ENCODE data around the gene CCDC85B.
"Not testable (repeated sequence)": the region's sequence is repeated elsewhere in the genome, so short reads cannot be mapped to it uniquely, and the experiment has no call there.

The CCDC85B gene

DNA sequence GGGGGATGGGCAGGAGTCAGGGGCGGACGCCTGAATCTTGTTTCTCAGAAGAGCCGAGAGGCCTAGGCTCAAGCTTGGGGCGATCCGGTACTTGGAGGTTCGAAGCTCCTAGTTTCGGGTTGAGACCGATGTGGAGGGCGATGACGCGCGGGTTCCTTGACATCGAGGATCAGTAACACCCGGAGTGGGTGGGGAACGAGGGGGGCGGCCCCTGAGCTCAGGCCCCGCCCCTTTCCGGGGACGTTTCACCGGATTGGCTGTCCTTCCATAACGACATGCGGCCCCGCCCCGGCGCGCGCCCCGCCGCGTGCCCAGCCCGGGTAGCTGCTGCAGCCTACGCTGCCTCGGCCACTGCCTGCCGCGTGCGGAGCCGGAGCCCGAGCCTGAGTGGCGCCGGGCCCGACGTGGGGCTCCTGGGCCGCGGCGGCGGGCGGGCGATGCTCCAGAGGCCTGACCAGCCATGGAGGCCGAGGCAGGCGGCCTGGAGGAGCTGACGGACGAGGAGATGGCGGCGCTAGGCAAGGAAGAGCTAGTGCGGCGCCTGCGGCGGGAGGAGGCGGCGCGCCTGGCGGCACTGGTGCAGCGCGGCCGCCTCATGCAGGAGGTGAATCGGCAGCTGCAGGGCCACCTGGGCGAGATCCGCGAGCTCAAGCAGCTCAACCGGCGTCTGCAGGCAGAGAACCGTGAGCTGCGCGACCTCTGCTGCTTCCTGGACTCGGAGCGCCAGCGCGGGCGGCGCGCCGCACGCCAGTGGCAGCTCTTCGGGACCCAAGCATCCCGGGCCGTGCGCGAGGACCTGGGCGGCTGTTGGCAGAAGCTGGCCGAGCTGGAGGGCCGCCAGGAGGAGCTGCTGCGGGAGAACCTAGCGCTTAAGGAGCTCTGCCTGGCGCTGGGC, at the start of gene CCDC85B:
Gene CCDC85B (plus strand): TSS at position 350 of the 895 bp plus-strand sequence. CDS start 111 bp downstream, at position 461.
- peak; percentile 92 for DNase-seq (ENCODE audit: low read depth, low spot score)

DNA sequence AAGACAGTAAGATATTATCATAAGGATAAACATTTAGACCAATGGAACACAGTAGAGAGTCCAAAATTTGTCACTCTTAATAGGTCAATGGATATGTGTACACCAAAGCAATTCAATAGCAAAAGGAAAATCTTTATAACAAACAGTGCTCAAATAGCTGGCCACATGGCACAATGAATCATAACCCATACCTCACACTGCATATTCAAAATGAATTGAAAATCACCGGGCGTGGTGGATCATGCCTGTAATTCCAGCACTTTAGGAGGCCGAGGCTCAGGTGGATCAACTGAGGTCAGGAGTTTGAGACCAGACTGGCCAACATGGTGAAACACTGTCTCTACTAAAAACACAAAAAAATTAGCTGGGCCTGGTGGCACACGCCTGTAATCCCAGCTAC, 48.3 kb upstream of the CCDC85B start:
- DNase-seq (ENCODE audit: low read depth, low spot score): no peak

DNA sequence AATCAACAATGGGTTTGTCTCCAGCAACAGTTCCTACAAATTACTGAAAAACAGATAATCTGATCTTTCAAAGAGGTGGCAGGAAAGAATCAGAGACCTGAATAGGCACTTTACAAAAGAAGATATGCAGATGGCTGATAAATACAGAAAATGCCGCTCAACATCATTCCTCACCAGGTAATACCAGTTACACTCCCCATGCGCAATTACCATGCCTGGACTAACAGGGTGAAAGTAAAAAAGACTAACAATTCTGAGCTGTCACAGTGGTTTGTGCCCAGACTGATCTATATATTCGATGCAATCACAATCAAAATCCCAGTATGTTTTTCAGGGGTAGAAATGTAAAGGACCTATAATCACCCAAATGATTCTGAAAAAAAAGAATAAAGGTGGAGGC, 46.7 kb upstream of the CCDC85B start:
- DNase-seq (ENCODE audit: low read depth, low spot score): no peak

DNA sequence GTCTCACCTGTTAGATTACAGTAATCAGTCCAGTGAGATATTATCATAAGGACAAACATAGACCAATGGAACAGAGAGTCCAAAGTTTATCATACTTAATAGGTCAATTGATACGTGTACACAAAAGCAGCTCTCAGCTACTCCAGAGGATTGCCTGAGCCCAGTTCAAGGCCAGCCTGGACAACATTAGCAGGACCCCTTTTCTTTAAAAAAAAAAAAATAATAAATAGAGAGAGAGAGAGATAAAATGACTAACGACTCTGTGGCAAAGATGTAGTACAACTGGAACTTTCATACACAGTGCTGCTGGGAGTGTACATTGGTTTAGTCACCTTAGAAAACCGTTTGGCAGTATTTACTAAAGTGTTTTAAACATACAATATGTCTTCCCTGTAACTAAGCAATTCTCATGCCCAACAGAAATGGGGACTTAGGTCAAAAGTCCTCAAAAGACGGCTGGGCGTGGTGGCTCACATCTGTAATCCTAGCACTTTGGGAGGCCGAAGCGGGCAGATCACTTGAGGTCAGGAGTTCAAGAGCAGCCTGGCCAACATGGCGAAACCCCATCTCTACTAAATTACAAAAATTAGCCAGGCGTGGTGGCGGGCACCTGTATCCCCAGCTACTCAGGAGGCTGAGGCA, 46.1 kb upstream of the CCDC85B start:
- no peak for DNase-seq (ENCODE audit: low read depth, low spot score)

DNA sequence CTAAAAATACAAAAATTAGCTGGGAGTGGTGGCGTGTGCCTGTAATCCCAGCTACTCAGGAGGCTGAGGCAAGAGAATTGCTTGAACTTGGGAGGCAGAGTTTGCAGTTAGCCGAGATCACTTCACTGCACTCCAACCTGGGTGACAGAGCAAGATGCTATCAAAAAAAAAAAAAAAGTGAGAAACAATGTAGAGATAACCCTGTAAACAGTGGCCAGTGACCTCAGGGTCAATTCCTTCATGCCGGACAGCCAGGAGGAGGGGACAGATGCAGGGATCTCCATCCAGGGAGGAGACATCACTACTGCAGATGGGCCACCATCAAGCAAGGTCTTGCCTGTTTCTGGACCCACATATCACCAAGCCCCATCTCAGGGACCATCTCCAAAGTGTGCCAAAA, 42.7 kb upstream of the CCDC85B start:
- DNase-seq (ENCODE audit: low read depth, low spot score): no peak

DNA sequence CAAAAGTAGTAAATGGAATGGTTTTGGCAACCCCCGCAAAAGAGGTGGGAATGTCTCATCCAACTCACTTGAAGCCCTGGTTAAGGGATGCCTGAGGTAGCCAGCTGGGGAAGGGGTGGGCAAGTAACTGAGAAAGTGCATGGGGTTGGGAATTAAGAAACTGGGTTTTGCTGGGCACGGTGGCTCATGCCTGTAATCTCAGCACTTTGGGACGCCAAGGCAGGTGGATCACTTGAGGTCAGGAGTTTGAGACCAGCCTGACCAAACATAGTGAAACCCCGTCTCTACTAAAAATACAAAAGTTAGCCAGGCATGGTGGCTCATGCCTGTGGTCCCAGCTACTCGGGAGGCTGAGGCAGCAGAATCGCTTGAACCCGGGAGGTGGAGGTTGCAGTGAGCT, 41.8 kb upstream of the CCDC85B start:
- DNase-seq (ENCODE audit: low read depth, low spot score): not testable (repeated sequence)

DNA sequence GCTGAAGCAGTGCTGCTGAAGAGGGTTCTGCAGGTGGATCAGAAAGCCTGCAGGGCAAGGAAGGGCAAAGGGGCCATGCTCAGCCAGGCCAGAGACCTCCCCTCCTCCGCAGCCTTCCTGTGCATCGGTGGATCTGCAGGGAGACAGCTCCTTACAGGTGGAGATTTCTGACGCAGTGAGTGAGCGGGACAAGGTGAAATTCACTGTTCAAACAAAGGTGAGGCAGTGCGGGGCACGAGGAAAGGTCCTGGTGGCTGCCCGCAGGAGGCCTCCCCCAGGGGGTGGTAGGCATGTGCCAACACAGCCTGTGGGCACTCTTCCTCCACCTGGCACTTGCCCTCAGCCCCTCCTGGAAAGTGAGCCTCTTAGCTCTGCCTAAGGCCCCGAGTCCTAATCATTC, 41.1 kb upstream of the CCDC85B start:
- no peak for DNase-seq (ENCODE audit: low read depth, low spot score)

DNA sequence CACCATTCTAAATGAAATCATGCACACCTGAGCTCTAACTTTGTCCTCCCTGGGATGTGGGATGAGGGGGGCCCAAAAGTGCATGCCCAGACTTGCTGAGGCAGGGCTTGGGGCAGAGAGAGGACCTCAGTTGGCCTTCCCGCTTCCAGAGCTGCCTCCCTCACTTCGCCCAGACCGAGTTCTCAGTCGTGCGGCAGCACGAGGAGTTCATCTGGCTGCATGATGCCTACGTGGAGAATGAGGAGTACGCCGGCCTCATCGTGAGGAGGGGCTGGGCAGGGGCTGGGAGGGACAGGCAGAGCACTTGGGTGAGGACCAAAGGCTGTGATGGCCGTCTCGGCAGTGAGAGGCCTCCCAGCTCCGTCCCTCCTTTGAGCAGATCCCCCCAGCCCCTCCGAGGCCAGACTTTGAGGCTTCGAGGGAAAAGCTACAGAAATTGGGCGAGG, 40.7 kb upstream of the CCDC85B start:
- no peak for DNase-seq (ENCODE audit: low read depth, low spot score)

DNA sequence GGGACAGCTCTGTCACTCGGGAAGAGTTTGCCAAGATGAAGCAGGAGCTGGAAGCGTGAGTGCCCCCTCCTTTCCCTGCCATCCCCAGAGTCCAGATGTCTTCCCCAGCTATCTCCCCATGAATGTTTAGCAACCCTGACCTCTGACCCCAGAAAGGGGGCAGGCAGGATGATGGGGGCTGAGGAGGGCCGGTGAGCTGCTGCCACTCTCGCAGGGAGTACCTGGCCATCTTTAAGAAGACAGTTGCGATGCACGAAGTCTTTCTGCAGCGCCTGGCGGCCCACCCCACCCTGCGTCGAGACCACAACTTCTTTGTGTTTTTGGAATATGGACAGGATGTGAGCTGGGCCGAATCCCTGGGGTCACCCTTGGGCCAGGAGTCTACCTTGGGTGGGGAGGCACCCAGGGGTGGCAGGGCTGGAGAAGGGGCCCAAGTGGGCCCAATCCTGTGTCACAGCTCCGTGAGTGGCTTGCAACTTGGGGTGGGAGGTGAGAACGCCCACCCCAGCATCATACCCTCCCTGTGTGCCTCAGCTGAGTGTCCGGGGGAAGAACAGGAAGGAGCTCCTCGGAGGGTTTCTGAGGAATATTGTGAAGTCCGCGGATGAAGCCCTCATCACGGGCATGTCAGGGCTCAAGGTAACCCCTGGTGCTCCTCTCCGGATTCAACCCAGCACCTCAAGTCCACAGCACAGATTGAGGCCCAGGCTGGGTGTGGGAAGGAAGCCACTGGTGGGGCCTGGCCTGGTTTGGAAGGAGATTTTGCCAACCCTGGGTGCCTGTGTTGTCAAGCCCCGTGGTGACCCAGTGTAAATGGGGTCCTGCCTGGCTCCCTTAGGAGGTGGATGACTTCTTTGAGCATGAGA, 40.0 kb upstream of the CCDC85B start:
- DNase-seq (ENCODE audit: low read depth, low spot score): no peak

DNA sequence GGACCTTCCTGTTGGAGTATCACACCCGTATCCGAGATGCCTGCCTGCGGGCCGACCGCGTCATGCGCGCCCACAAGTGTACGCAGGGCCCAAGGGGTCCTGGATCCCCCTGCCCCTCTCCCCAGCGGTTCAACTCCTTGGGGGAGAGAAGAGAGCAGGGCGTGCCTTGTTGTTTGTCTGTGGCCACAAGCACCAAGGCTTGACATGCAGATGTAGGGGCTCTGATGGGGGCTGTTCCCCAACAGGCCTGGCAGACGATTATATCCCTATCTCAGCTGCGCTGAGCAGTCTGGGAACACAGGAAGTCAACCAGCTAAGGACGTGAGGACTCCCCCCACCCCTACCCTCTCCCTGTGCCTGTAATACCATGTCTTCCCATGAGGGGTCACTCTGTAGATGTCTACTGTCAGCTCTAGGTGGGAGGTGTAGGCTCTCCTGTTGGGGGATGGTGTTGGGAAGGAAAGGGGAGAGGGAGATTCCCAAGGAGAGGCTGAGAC, 39.3 kb upstream of the CCDC85B start:
- DNase-seq (ENCODE audit: low read depth, low spot score): no peak

DNA sequence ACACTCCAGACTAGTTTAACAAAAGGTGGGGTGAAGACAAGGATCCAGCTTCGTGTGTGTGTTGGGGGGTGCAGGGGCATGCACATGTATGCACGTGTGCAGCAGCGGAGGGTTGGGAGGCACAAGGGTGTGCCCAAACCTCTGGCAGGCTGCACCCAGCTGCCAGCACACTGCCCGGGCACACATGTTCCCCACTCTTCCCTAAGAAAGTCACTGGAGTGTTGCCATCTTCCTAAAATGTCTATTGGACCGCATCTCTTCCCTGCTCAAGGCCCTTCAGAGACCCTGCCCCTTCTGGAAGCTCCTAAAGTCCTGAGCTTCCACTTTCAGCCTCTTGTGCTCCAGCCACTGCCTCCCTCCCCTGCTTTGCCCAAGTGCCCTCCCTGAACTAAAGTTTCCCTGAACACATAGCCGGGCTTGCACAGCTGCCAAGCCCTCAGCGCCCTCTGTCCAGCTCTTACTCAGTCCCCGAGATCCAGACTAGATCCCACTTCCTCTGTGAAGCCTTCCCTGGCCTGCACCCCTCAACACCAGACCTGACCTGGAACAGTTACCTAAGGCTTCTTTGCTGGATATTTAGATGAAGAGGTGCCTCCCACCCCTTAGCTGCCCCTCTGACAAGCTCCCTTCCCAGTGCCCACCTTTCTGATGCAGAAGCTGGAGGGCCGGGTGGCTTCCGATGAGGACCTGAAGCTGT, 38.5 kb upstream of the CCDC85B start:
- no peak for DNase-seq (ENCODE audit: low read depth, low spot score)

DNA sequence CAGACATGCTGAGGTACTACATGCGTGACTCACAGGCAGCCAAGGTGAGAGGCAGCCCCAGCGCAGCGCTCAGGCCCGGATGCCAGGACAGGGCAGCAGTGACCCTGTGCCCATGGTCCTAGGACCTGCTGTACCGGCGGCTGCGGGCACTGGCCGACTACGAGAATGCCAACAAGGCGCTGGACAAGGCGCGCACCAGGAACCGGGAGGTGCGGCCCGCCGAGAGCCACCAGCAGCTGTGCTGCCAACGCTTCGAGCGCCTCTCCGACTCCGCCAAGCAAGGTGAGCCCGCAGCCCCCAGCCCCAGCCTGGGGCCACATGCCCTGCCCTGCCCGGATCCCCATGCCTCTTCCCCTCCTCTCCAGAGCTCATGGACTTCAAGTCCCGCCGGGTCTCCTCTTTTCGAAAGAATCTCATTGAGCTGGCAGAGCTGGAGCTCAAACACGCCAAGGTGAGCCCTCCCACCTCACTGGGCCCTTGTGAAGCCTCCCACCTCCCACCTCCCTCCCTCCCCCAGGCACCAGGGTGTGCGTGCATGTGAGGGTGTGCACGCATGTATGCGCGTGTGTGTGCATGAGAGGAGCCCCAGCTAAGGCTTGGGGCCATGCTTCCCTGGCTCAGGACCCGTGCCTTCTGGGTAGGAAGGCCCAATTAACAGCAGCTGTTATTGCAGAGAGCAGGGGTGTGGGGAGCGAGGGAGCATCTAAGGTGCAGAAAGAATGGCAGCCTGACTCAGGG, 37.8 kb upstream of the CCDC85B start:
- DNase-seq (ENCODE audit: low read depth, low spot score): no peak

DNA sequence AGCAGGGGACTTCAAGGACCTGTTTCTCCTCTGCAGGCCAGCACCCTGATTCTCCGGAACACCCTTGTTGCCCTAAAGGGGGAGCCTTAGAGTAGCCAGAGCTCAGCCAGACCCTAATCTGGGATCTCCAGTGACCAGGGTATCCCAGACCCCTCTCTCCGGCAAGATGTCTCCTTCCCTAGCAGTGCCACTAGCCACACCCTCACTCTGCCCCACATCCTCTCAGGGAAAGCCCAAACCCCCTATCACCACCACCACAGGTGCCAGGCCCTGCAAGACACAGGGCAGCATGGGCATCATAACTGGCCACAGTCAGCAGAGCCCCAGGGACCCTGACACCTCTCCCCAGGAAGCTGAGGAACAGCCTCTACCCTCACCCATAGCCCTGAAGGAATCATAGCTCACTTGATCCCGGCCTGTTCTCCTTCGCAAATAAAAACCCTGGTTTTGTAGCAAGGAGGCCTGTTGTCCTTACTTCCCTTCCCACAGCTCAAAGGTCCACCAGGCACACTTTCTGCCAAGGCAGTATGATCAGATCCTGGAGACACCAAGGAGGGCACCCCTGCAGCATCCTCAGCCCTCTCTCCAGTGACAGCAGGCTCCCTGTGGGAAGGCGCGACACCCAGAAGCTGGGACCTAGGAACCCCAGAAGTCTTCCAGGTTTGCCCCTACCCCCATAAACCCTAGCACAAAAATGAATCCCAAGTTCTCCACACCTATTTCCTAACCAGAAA, 37.1 kb upstream of the CCDC85B start:
- DNase-seq (ENCODE audit: low read depth, low spot score): no peak

DNA sequence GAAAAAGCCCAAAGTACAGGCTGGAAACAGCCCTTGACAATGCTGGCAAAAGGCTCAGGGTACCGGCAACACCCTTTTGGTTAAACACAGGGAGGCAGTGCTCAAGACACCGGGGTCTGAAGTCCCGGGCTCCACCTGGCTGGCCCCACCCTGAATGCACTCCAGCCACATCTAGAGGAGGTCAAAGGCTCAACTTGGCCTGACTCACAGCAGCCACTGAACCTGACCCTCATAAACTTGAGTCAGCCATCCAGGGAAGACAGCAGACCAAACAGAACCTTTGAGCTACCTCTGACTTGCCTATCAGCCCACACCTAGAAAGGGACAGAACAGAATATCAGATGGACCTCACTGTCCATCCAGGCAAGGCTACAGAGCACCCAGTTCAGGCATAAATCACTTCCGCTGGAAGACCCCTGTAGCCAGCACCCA, 36.3 kb upstream of the CCDC85B start:
- DNase-seq (ENCODE audit: low read depth, low spot score): no peak

DNA sequence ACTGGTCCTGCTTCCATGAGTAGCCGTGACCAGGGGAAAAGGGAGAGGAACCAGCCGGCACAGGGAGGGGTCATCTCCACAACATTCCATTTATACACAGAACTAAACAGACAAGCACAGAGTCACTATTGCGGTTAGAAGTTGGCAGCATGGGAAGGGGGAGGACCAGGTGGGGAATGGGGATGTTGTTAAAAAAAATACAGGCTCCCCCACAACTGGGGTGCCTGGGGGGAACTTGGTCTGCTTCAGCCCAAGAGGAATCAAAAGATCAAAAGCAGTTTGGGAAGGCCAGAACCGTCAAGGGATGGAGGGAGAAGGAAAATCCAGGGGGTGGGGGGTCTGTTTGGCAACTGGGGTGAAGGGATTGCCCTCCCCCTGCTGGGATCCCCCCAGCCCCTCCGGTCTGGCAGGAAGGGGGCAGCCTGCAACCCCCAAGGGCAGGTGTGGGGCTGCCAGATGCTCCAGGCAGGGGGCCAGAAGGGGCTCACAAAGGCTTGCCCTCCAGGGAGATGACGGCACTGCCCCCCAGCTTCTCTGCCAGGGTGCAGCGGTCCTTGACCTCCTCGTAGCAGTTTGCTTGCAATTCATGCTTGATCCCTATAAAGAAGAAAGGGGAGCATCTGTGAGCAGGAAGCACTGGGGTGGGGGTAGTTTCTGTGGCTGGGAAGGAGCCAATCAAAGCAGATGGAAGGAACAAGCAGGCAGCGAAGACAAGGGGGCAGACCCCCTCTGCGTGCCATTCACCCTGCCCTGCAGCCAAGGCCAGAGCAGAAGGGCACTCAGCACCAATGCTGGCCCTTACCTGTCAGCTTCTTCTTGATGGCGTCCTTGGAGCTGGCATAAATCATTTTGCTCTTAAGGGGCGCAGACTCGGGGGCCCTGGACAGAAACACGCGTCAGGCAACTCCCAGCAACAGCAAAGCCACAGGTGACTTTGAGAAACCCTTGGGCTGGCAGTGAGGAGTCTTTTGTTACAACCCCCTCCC, 35.3 kb upstream of the CCDC85B start:
- DNase-seq (ENCODE audit: low read depth, low spot score): no peak

DNA sequence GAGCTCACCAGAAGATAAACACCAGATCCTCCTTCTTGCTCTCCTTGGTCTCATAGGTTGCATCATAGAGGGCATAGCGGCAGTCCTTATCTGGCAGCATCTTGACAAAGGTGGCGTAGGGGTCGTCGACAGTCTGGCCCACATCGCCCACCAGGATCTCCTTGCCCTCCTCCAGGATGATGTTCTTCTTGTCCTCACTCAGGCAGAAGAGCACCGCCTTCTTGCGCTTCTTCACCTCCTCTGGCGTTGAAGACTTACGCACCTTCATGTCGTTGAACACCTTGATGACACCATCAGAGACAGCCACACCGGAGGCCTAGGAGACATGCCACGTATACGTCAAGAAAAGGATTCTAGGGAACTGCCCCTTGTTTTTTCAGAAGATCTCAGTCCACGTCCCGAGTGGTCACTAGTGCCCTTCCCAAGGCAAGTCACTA, 34.5 kb upstream of the CCDC85B start:
- no peak for DNase-seq (ENCODE audit: low read depth, low spot score)

DNA sequence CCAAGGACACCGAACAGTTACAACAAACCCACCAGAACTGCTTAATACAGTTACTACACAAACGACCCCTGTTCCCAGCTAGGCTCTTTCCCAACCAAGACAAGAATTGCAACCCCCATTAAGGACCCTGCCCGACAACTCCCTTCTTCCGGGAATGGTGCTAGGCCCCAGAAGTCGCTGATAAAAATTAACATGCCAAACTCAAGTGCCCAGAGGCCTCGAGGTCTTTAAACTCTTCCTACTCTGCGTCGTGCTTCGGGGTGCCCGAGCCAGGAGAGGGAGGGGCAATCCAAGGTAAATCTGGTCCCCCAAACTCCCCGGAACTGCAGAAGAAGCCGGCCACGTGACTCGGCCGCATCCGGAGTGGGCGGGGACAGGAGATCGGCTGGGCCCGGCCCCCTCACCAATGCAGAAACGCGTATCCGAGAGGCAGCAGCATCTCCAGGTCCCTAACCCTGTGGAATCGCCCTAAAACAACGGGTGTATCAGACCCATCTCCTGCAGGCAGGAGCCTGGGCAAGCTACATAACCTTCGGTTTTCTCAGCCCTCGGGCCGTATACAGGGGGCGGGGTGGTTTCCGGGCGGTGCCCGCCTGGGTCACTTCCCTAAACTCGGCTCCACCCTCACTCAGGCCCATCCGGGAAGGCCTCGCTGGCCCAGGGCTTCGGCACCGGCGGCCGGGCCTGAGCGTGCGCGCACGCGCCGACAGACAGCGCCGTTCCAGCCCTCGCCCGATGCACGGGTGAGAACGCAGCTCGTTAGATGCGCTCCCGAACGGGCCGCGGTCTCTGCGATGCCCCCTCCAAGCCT, 33.6 kb upstream of the CCDC85B start:
- no peak for DNase-seq (ENCODE audit: low read depth, low spot score)

DNA sequence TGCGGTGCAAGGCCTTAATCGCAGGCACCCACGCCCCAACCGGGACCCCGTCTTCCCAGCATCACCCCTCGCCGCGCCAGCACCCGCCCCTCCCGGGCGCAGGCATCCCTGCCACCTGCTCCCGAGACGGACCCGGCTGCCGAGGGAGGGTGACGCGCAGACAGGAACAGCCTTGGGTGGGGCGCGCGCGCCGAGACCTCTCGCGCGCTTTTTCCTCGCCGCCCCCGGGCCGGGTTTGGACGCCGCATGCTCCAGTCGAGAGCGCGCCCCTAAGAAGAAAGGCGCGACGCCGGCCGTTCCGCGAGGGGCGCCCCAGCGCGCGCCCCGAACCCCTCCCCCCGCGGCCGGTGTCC, 33.0 kb upstream of the CCDC85B start:
- DNase-seq (ENCODE audit: low read depth, low spot score): no peak

Data from smooth muscle cell of the brain vasculature (primary cell).